HEK293 (cell line): ENCODE measurements around the gene KLHL35.

Source experiments
- CTCF ChIA-PET: fragments of 350-600 bp; formaldehyde crosslinking; extraction: SDS; loops from one replicate; lab custom pipeline; 2021; ENCODE audit warnings: antibody characterized with exemption; lab: Yijun Ruan, JAX
- POLR2A ChIA-PET: fragments of 300-600 bp; formaldehyde crosslinking; extraction: SDS; loops from one replicate; lab custom pipeline; 2020; ENCODE audit warnings: antibody characterized with exemption, inconsistent platforms; lab: Yijun Ruan, JAX
- H3K27ac ChIP-seq: fragments of 200-500 bp; sonication (Bioruptor generic); 2 replicates; pipeline ENCODE4 v1.5.1; 2014; ENCODE audit warnings: low read depth, low read length, control low read depth, inconsistent platforms; ENCODE audit errors: extremely low read depth
- H3K36me3 ChIP-seq, 2 experiments: fragments of 200-500 bp in 1 of 2; sonication (Bioruptor generic) in 1 of 2; 1 replicate in 1 of 2; 2 replicates in 1 of 2; pipeline ENCODE4 v1.5.1; 2014 to 2017; ENCODE audit warnings: inconsistent platforms in 2 of 2, low read length in 2 of 2; ENCODE audit not compliant: control insufficient read depth in 2 of 2, insufficient read depth in 1 of 2
- H3K4me1 ChIP-seq: fragments of 200-500 bp; sonication (Bioruptor generic); 2 replicates; pipeline ENCODE4 v1.5.1; 2014; ENCODE audit warnings: mild to moderate bottlenecking, low read length, inconsistent platforms; ENCODE audit not compliant: control insufficient read depth, insufficient read depth
- H3K4me3 ChIP-seq: 2 replicates; pipeline ENCODE4 v1.5.1; 2011; ENCODE audit warnings: low read depth, mild to moderate bottlenecking, control low read depth, low read length, moderate library complexity
- H3K9me3 ChIP-seq: fragments of 200-500 bp; sonication (Bioruptor generic); 2 replicates; pipeline ENCODE4 v1.5.1; 2014; ENCODE audit warnings: low read depth, low read length, inconsistent platforms; ENCODE audit not compliant: control insufficient read depth, insufficient read depth
- GLI4 ChIP-seq: fragments of 450-650 bp; formaldehyde crosslinking; IDR thresholded peaks from 2 replicates; pipeline ENCODE4 v1.5.1; 2016; ENCODE audit warnings: missing biosample characterization, missing genetic modification characterization
- IKZF3 ChIP-seq: fragments of 450-650 bp; IDR thresholded peaks from 2 replicates; pipeline ENCODE4 v1.5.0; 2018; ENCODE audit warnings: missing biosample characterization, mild to moderate bottlenecking, missing genetic modification characterization, moderate library complexity
- KLF1 ChIP-seq: fragments of 450-650 bp; formaldehyde crosslinking; IDR thresholded peaks from 2 replicates; pipeline ENCODE4 v1.5.1; 2016; ENCODE audit warnings: missing biosample characterization, missing genetic modification characterization
- KLF16 ChIP-seq: fragments of 450-650 bp; formaldehyde crosslinking; IDR thresholded peaks from 2 replicates; pipeline ENCODE4 v1.5.1; 2017; ENCODE audit warnings: missing biosample characterization, missing genetic modification characterization
- KLF17 ChIP-seq: fragments of 450-650 bp; formaldehyde crosslinking; IDR thresholded peaks from 2 replicates; pipeline ENCODE4 v1.5.1; 2016; ENCODE audit warnings: missing biosample characterization, missing genetic modification characterization
- MZF1 ChIP-seq: fragments of 450-650 bp; formaldehyde crosslinking; IDR thresholded peaks from 2 replicates; pipeline ENCODE4 v1.5.1; 2017; ENCODE audit warnings: missing biosample characterization, missing genetic modification characterization, borderline replicate concordance
- RBAK ChIP-seq: fragments of 450-650 bp; formaldehyde crosslinking; IDR thresholded peaks from 2 replicates; pipeline ENCODE4 v1.5.1; 2016; ENCODE audit warnings: missing biosample characterization, missing genetic modification characterization
- ZBTB6 ChIP-seq: fragments of 450-650 bp; formaldehyde crosslinking; IDR thresholded peaks from 2 replicates; pipeline ENCODE4 v1.5.1; 2017; ENCODE audit warnings: missing biosample characterization, missing genetic modification characterization
- ZFHX2 ChIP-seq: fragments of 450-650 bp; formaldehyde crosslinking; conservative IDR thresholded peaks from 2 replicates; pipeline ENCODE4 v1.5.1; 2016; ENCODE audit warnings: missing biosample characterization, missing genetic modification characterization
- ZFP69B ChIP-seq: fragments of 450-650 bp; formaldehyde crosslinking; IDR thresholded peaks from 2 replicates; pipeline ENCODE4 v1.5.1; 2016; ENCODE audit warnings: missing biosample characterization, missing genetic modification characterization
- ZNF114 ChIP-seq: fragments of 450-650 bp; formaldehyde crosslinking; IDR thresholded peaks from 2 replicates; pipeline ENCODE4 v1.5.0; 2017; ENCODE audit warnings: missing biosample characterization, missing genetic modification characterization
- ZNF121 ChIP-seq: fragments of 450-650 bp; formaldehyde crosslinking; IDR thresholded peaks from 2 replicates; pipeline ENCODE4 v1.5.1; 2016; ENCODE audit warnings: missing biosample characterization, missing genetic modification characterization
- ZNF138 ChIP-seq: fragments of 450-650 bp; formaldehyde crosslinking; IDR thresholded peaks from 2 replicates; pipeline ENCODE4 v1.5.1; 2016; ENCODE audit warnings: missing biosample characterization, missing genetic modification characterization, borderline replicate concordance
- ZNF2 ChIP-seq: fragments of 450-650 bp; formaldehyde crosslinking; IDR thresholded peaks from 2 replicates; pipeline ENCODE4 v1.5.1; 2016; ENCODE audit warnings: missing biosample characterization, missing genetic modification characterization
- ZNF211 ChIP-seq: fragments of 450-650 bp; formaldehyde crosslinking; IDR thresholded peaks from 2 replicates; pipeline ENCODE4 v1.5.1; 2016; ENCODE audit warnings: low read depth, missing biosample characterization, missing genetic modification characterization
- ZNF404 ChIP-seq: fragments of 450-650 bp; formaldehyde crosslinking; IDR thresholded peaks from 2 replicates; pipeline ENCODE4 v1.5.1; 2017; ENCODE audit warnings: missing biosample characterization, missing genetic modification characterization
- ZNF423 ChIP-seq: fragments of 450-650 bp; formaldehyde crosslinking; IDR thresholded peaks from 2 replicates; pipeline ENCODE4 v1.5.1; 2016; ENCODE audit warnings: missing biosample characterization, missing genetic modification characterization
- ZNF473 ChIP-seq: fragments of 450-650 bp; formaldehyde crosslinking; IDR thresholded peaks from 2 replicates; pipeline ENCODE4 v1.5.1; 2017; ENCODE audit warnings: missing biosample characterization, missing genetic modification characterization
- ZNF521 ChIP-seq: fragments of 450-650 bp; formaldehyde crosslinking; IDR thresholded peaks from 2 replicates; pipeline ENCODE4 v1.5.1; 2017; ENCODE audit warnings: missing biosample characterization, mild to moderate bottlenecking, missing genetic modification characterization
- ZNF529 ChIP-seq: fragments of 450-650 bp; formaldehyde crosslinking; IDR thresholded peaks from 2 replicates; pipeline ENCODE4 v1.5.1; 2017; ENCODE audit warnings: missing genetic modification characterization, missing biosample characterization; ENCODE audit not compliant: insufficient replicate concordance
- ZNF530 ChIP-seq: fragments of 450-650 bp; formaldehyde crosslinking; IDR thresholded peaks from 2 replicates; pipeline ENCODE4 v1.5.1; 2016; ENCODE audit warnings: low read depth, missing biosample characterization, missing genetic modification characterization
- ZNF600 ChIP-seq: fragments of 450-650 bp; formaldehyde crosslinking; IDR thresholded peaks from 2 replicates; pipeline ENCODE4 v1.5.1; 2016; ENCODE audit warnings: missing biosample characterization, missing genetic modification characterization
- ZNF621 ChIP-seq: fragments of 450-650 bp; formaldehyde crosslinking; IDR thresholded peaks from 2 replicates; pipeline ENCODE4 v1.5.1; 2017; ENCODE audit warnings: missing biosample characterization, missing genetic modification characterization
- ZNF626 ChIP-seq: fragments of 450-650 bp; sonication (Bioruptor Pico); formaldehyde crosslinking; IDR thresholded peaks from 2 replicates; pipeline ENCODE4 v1.5.1; 2018; ENCODE audit warnings: missing biosample characterization, missing genetic modification characterization, inconsistent platforms
- ZNF654 ChIP-seq: fragments of 450-650 bp; formaldehyde crosslinking; IDR thresholded peaks from 2 replicates; pipeline ENCODE4 v1.5.1; 2016; ENCODE audit warnings: low read depth, missing biosample characterization, missing genetic modification characterization
- ZNF664 ChIP-seq: fragments of 450-650 bp; formaldehyde crosslinking; IDR thresholded peaks from 2 replicates; pipeline ENCODE4 v1.5.1; 2016; ENCODE audit warnings: missing biosample characterization, missing genetic modification characterization
- ZNF747 ChIP-seq: fragments of 450-650 bp; formaldehyde crosslinking; IDR thresholded peaks from 2 replicates; pipeline ENCODE4 v1.5.1; 2016; ENCODE audit warnings: missing biosample characterization, missing genetic modification characterization
- TF ChIP-seq, protein P1 (sequence below): fragments of 450-650 bp; formaldehyde crosslinking; IDR thresholded peaks from 2 replicates; pipeline ENCODE4 v1.5.1; 2016; ENCODE audit warnings: missing biosample characterization, missing genetic modification characterization

KLHL35 gene

GRCh38 chr11:75387736-75388294 is 45.2 kb downstream of the KLHL35 start:
- POLR2A ChIA-PET, result no interaction called here
- TF ChIP-seq ZNF121, result peak; percentile 84
- TF ChIP-seq ZNF138 (tag by site-specific recombination), result no peak

DNA sequence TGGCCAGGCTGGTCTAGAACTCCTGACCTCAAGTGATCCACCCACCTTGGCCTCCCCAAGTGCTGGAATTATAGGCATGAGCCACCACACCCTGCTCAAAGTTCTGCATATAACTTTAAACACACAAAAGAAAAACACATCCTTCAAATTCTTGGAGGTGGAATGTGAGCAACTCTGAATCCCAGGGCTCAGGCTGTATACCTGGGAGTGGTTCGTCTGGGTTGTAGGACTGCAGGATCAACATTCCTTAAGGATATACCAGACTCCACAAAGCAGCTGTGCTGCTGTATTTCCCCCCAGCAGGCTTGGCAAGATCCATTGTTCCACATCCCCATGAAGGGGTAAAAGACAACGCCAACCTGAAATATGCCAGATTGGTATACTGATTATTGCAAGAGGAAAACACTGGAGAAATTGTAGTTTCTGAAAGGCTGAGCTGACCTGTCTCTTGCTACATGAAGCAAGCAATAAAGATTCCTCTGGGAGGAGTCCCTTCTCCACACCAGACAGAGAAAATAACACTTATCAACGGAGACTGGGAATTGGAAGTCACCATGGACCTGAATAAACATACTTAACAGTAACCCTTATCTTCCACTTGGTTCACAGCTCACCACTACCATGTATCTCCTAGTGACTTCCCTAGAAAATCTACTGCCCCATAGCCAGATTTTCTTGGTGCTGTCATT is 45.9 kb downstream of the KLHL35 start:
- H3K9me3 ChIP-seq, result no peaks in the 10 kb centered on the region
- no peaks in the 10 kb centered on the region for H3K36me3 ChIP-seq
- no peaks in the 10 kb centered on the region for H3K4me1 ChIP-seq
- H3K27ac ChIP-seq, result no peak overlapping the region
- POLR2A ChIA-PET, result no interaction called here
- no peak overlapping the region for H3K4me3 ChIP-seq
- CTCF ChIA-PET, result interaction anchor here (0.7 to 10.9 kb wide), 9 partner anchors 13 to 145 kb away, joined by 3 to 209 read pairs (median 10); no protein-coding TSS in a partner anchor
- TF ChIP-seq ZNF211, result no peak
- TF ChIP-seq KLF1 (tag by site-specific recombination), result no peak
- no peak for TF ChIP-seq ZNF529
- TF ChIP-seq ZBTB6 (tag by site-specific recombination), result no peak

More at GRCh38 chr11:75387736-75388294, 45.2 kb downstream of the KLHL35 start:
- CTCF ChIA-PET, result interaction anchor here (0.6 to 10.9 kb wide), 30 partner anchors 8 to 454 kb away, joined by 3 to 209 read pairs (median 4); no protein-coding TSS in a partner anchor
- no peaks in the 10 kb centered on the region for H3K9me3 ChIP-seq
- no peak overlapping the region for H3K4me3 ChIP-seq
- H3K4me1 ChIP-seq, result no peaks in the 10 kb centered on the region
- no peaks in the 10 kb centered on the region for H3K36me3 ChIP-seq
- no peak overlapping the region for H3K27ac ChIP-seq

GRCh38 chr11:75384438-75385080 is 48.4 kb downstream of the KLHL35 start:
- Histone ChIP-seq H3K4me1 (no peaks in the 10 kb centered on the region), H3K27ac (no peak overlapping the region), H3K9me3 (no peaks in the 10 kb centered on the region), H3K4me3 (no peak overlapping the region), H3K36me3 (no peaks in the 10 kb centered on the region)
- ChIA-PET POLR2A (no interaction called here), CTCF (interaction anchor here (0.5 to 10.9 kb wide), 40 partner anchors 10 to 752 kb away, joined by 3 to 209 read pairs (median 4); no protein-coding TSS in a partner anchor)
- TF ChIP-seq ZNF423 (tag by site-specific recombination) (no peak), ZNF664 (no peak), ZNF404 (no peak), ZNF600 (tag by site-specific recombination) (peak; percentile 65; the same call in 1 of the 2 replicates), KLF17 (no peak), ZNF121 (no peak), ZNF626 (no peak), ZNF530 (tag by site-specific recombination) (no peak), ZNF747 (tag by site-specific recombination) (no peak), ZNF621 (tag by site-specific recombination) (no peak), ZNF473 (no peak), ZNF521 (tag by site-specific recombination) (no peak), ZNF654 (tag by site-specific recombination) (peak; percentile 85), KLF16 (tag by site-specific recombination) (no peak), ZFHX2 (tag by site-specific recombination) (no peak), ZNF2 (tag by site-specific recombination) (peak; percentile 62; the same call in 1 of the 2 replicates), ZNF114 (tag by site-specific recombination) (no peak), ZFP69B (0 out of 2 replicates have a peak, but pooled peaks have one; percentile 37), IKZF3 (tag by site-specific recombination) (no peak), MZF1 (no peak), RBAK (tag by site-specific recombination) (no peak), GLI4 (no peak)
- TF ChIP-seq, protein P1, sequence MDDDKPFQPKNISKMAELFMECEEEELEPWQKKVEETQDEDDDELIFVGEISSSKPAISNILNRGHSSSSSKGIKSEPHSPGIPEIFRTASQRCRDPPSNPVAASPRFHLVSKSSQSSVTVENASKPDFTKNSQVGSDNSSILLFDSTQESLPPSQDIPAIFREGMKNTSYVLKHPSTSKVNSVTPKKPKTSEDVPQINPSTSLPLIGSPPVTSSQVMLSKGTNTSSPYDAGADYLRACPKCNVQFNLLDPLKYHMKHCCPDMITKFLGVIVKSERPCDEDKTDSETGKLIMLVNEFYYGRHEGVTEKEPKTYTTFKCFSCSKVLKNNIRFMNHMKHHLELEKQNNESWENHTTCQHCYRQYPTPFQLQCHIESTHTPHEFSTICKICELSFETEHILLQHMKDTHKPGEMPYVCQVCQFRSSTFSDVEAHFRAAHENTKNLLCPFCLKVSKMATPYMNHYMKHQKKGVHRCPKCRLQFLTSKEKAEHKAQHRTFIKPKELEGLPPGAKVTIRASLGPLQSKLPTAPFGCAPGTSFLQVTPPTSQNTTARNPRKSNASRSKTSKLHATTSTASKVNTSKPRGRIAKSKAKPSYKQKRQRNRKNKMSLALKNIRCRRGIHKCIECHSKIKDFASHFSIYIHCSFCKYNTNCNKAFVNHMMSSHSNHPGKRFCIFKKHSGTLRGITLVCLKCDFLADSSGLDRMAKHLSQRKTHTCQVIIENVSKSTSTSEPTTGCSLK (tag by site-specific recombination), result no peak
